HT-29 (cell line): ENCODE measurements around the gene LCN1. TPM values are rescaled to one million over a fixed set of nuclear protein-coding genes. Genes with fewer than 3 reads are reported as not detected.
A peak's percentile ranks its signal among the peaks of the same experiment; 100 is the strongest.
"Not testable (repeated sequence)": the region's sequence is repeated elsewhere in the genome, so short reads cannot be mapped to it uniquely, and the experiment has no call there.

Experiments
- DNase-seq: peaks from one replicate; pipeline ENCODE4 v3.0.0-alpha.2; 2015; ENCODE audit warnings: low spot score
- total RNA-seq: library from RNA; depleted of rRNA; stranded (reverse); fragments of >200 nt; shearing (Covaris generic); gene quantifications from 2 replicates; pipeline ENCODE4 v1.2.3, GENCODE V29; 2014

The LCN1 gene
- total RNA-seq, 1 experiment from 2014 or later: not detected

- peak; percentile 71 for DNase-seq
Measured at GRCh38 chr9:135504262-135505243, 16.7 kb upstream of the LCN1 start.

GRCh38 chr9:135505406-135506187 is 15.6 kb upstream of the LCN1 start:
- no peak for DNase-seq

GRCh38 chr9:135506327-135507103 is 14.7 kb upstream of the LCN1 start:
- peak; percentile 21 for DNase-seq

- no peak for DNase-seq
Measured at GRCh38 chr9:135507104-135508035, 13.9 kb upstream of the LCN1 start.

GRCh38 chr9:135508211-135508820 is 12.9 kb upstream of the LCN1 start:
- DNase-seq: no peak

GRCh38 chr9:135509458-135509857 is 11.8 kb upstream of the LCN1 start:
- no peak for DNase-seq

GRCh38 chr9:135512241-135512603 is 9.0 kb upstream of the LCN1 start:
- DNase-seq: no peak

- no peak for DNase-seq
Measured at GRCh38 chr9:135512904-135513303, 8.3 kb upstream of the LCN1 start.

- DNase-seq: no peak
Measured at GRCh38 chr9:135513351-135513846, 7.8 kb upstream of the LCN1 start.

GRCh38 chr9:135513906-135514305 is 7.3 kb upstream of the LCN1 start:
- DNase-seq: not testable (repeated sequence)

- DNase-seq: no peak
Measured at GRCh38 chr9:135514342-135515082, 6.7 kb upstream of the LCN1 start.

GRCh38 chr9:135515083-135515951 is 5.9 kb upstream of the LCN1 start:
- no peak for DNase-seq

- no peak for DNase-seq
Measured at GRCh38 chr9:135516132-135516860, 4.9 kb upstream of the LCN1 start.

- DNase-seq: no peak
Measured at GRCh38 chr9:135517407-135517822, 3.8 kb upstream of the LCN1 start.

- no peak for DNase-seq
Measured at GRCh38 chr9:135519179-135519971, 1.9 kb upstream of the LCN1 start.

- DNase-seq: no peak
Measured at GRCh38 chr9:135521608-135522095, 412 bp downstream of the LCN1 start.
